ENCODE results near the gene PLIN3.

GRCh38 chr19:4906963-4907362 lies 39.5 kb upstream of the PLIN3 start:
- no peak for TF ChIP-seq POLR2A (IDR thresholded peaks at IDR 0.05; ENCODE audit: low read depth, low read length)
- no peak for TF ChIP-seq USF2 (IDR thresholded peaks at IDR 0.05; ENCODE audit: low read depth, low read length)

All from IMR-90 (cell line).